Muscle of leg (tissue), 11 donors: ENCODE data around the gene KCNIP4. TPM values are rescaled to one million over a fixed set of nuclear protein-coding genes. Genes with fewer than 3 reads are reported as not detected.

ENCODE experiments used
- DNase-seq: peaks from one replicate; pipeline ENCODE4 v3.0.0; 2013
- H3K27ac ChIP-seq: one replicate; pipeline ENCODE4 v1.5.1; 2013; ENCODE audit warnings: mild to moderate bottlenecking, low read length, control low read depth
- H3K27me3 ChIP-seq: one replicate; pipeline ENCODE4 v1.6.1; 2013; ENCODE audit warnings: low read length; ENCODE audit not compliant: control insufficient read depth, insufficient read depth
- H3K36me3 ChIP-seq: one replicate; pipeline ENCODE4 v1.6.1; 2013; ENCODE audit warnings: low read length; ENCODE audit not compliant: control insufficient read depth, insufficient read depth
- H3K4me1 ChIP-seq: one replicate; pipeline ENCODE4 v1.6.1; 2013; ENCODE audit warnings: low read length; ENCODE audit not compliant: control insufficient read depth, insufficient read depth
- H3K4me3 ChIP-seq: one replicate; pipeline ENCODE4 v1.5.1; 2013; ENCODE audit warnings: low read length, control low read depth
- H3K9me3 ChIP-seq: replicated peaks from 2 replicates; pipeline ENCODE4 v1.6.1; 2013; ENCODE audit warnings: low read depth, low read length; ENCODE audit not compliant: control insufficient read depth
- WGBS: methylation state at CpG from one replicate; pipeline ENCODE4 v1.1.5; 2013; ENCODE audit warnings: missing lambda C conversion rate; ENCODE audit not compliant: insufficient coverage; 5-methylcytosine and 5-hydroxymethylcytosine counted together
- polyA plus RNA-seq, 8 donors: library from polyadenylated mRNA; unstranded; fragments of 120-200 nt; gene quantifications; one replicate each; pipeline versions ENCODE4 v1.2.1 to v1.2.3, GENCODE V29; 2013; ENCODE audit warnings: inconsistent platforms in 1 of 8, low replicate concordance in 1 of 8; ENCODE audit not compliant: insufficient read length in 8 of 8, insufficient read depth in 1 of 8
- total RNA-seq: library from RNA; stranded (reverse); fragments of 120-200 nt; gene quantifications from one replicate; pipeline ENCODE4 v1.2.4, GENCODE V29; 2013

KCNIP4 gene
- total and polyA plus RNA-seq, 9 donors = 0.44 to 2.8 (median 1.6) TPM

GRCh38 chr4:21638171-21638725 lies 310.3 kb downstream of the KCNIP4 start:
- H3K27ac ChIP-seq = no peak overlapping the region
- no peaks in the 10 kb centered on the region for H3K9me3 ChIP-seq
- H3K4me1 ChIP-seq = no peaks in the 10 kb centered on the region
- no CpG with 5 or more reads among the region's 1 CpG for WGBS
- H3K36me3 ChIP-seq = no peaks in the 10 kb centered on the region
- no peaks in the 10 kb centered on the region for H3K27me3 ChIP-seq
- no peak for DNase-seq
- no peak overlapping the region for H3K4me3 ChIP-seq

- no peak overlapping the region for H3K27ac ChIP-seq
- 50% methylated on average over 1 of the region's 2 CpGs for WGBS
- H3K27me3 ChIP-seq = no peaks in the 10 kb centered on the region
- DNase-seq = no peak
- H3K4me1 ChIP-seq = no peaks in the 10 kb centered on the region
- H3K36me3 ChIP-seq = no peaks in the 10 kb centered on the region
- H3K4me3 ChIP-seq = no peak overlapping the region
- H3K9me3 ChIP-seq = no peaks in the 10 kb centered on the region
Observed at GRCh38 chr4:21628916-21629610, 319.5 kb downstream of the KCNIP4 start.

- H3K36me3 ChIP-seq = no peaks in the 10 kb centered on the region
- H3K27ac ChIP-seq = no peak overlapping the region
- no peaks in the 10 kb centered on the region for H3K4me1 ChIP-seq
- no peak overlapping the region for H3K4me3 ChIP-seq
- H3K27me3 ChIP-seq = no peaks in the 10 kb centered on the region
- no peak for DNase-seq
- 83% methylated on average over 2 of the region's 4 CpGs for WGBS
- no peaks in the 10 kb centered on the region for H3K9me3 ChIP-seq
Observed at GRCh38 chr4:21628116-21628670, 320.4 kb downstream of the KCNIP4 start.

- Histone ChIP-seq H3K4me1 (no peaks in the 10 kb centered on the region), H3K4me3 (no peak overlapping the region), H3K36me3 (no peaks in the 10 kb centered on the region), H3K27ac (no peak overlapping the region), H3K9me3 (no peaks in the 10 kb centered on the region), H3K27me3 (no peaks in the 10 kb centered on the region)
- no peak for DNase-seq
- no CpG with 5 or more reads among the region's 1 CpG for WGBS
Observed at GRCh38 chr4:21625447-21625846, 323.1 kb downstream of the KCNIP4 start.

- Histone ChIP-seq H3K27me3 (no peaks in the 10 kb centered on the region), H3K4me1 (no peaks in the 10 kb centered on the region), H3K9me3 (no peaks in the 10 kb centered on the region), H3K27ac (no peak overlapping the region), H3K36me3 (no peaks in the 10 kb centered on the region), H3K4me3 (no peak overlapping the region)
- no peak for DNase-seq
- 90% methylated on average over 3 of the region's 3 CpGs for WGBS
Observed at GRCh38 chr4:21605006-21605405, 343.6 kb downstream of the KCNIP4 start.

GRCh38 chr4:21596521-21596920 lies 352.1 kb downstream of the KCNIP4 start:
- no peak overlapping the region for H3K4me3 ChIP-seq
- H3K36me3 ChIP-seq = no peaks in the 10 kb centered on the region
- no peak overlapping the region for H3K27ac ChIP-seq
- no peaks in the 10 kb centered on the region for H3K9me3 ChIP-seq
- H3K4me1 ChIP-seq = no peaks in the 10 kb centered on the region
- peak; percentile 10 for DNase-seq
- 59% methylated on average over 4 of the region's 5 CpGs for WGBS
- no peaks in the 10 kb centered on the region for H3K27me3 ChIP-seq

GRCh38 chr4:21593671-21594001 lies 354.9 kb downstream of the KCNIP4 start:
- H3K9me3 ChIP-seq = no peaks in the 10 kb centered on the region

GRCh38 chr4:21592970-21593670 lies 355.5 kb downstream of the KCNIP4 start:
- WGBS = 42% methylated on average over 7 of the region's 8 CpGs
- H3K4me3 ChIP-seq = no peak overlapping the region
- DNase-seq = peak; percentile 4

More at GRCh38 chr4:21593671-21594001, 354.9 kb downstream of the KCNIP4 start:
- no peak overlapping the region for H3K27ac ChIP-seq
- H3K4me3 ChIP-seq = no peak overlapping the region
- H3K4me1 ChIP-seq = no peaks in the 10 kb centered on the region
- no peak for DNase-seq
- no peaks in the 10 kb centered on the region for H3K27me3 ChIP-seq
- H3K36me3 ChIP-seq = no peaks in the 10 kb centered on the region

GRCh38 chr4:21577056-21577455 lies 371.5 kb downstream of the KCNIP4 start:
- WGBS = 86% methylated on average over 1 of the region's 2 CpGs
- Histone ChIP-seq H3K27me3 (no peaks in the 10 kb centered on the region), H3K27ac (no peak overlapping the region), H3K36me3 (no peaks in the 10 kb centered on the region), H3K4me3 (no peak overlapping the region), H3K4me1 (no peaks in the 10 kb centered on the region), H3K9me3 (no peaks in the 10 kb centered on the region)
- DNase-seq = no peak

More at GRCh38 chr4:21592970-21593670, 355.5 kb downstream of the KCNIP4 start:
- no peak overlapping the region for H3K27ac ChIP-seq
- no peaks in the 10 kb centered on the region for H3K27me3 ChIP-seq
- no peaks in the 10 kb centered on the region for H3K36me3 ChIP-seq
- no peaks in the 10 kb centered on the region for H3K9me3 ChIP-seq
- no peaks in the 10 kb centered on the region for H3K4me1 ChIP-seq

GRCh38 chr4:21571100-21571499 lies 377.5 kb downstream of the KCNIP4 start:
- WGBS = 80% methylated on average over 1 of the region's 3 CpGs
- Histone ChIP-seq H3K27me3 (no peaks in the 10 kb centered on the region), H3K4me3 (no peak overlapping the region), H3K9me3 (no peaks in the 10 kb centered on the region), H3K36me3 (no peaks in the 10 kb centered on the region), H3K4me1 (no peaks in the 10 kb centered on the region), H3K27ac (no peak overlapping the region)
- no peak for DNase-seq
